PFSK-1 (cell line): ENCODE results near the gene IGFBPL1.

Source experiments
- POLR2AphosphoS5 ChIP-seq: IDR thresholded peaks from 2 replicates; pipeline ENCODE4 v1.6.1; 2012; ENCODE audit warnings: low read depth, mild to moderate bottlenecking, control low read depth, low read length, moderate library complexity
- SIN3A ChIP-seq: IDR thresholded peaks from 2 replicates; pipeline ENCODE4 v1.6.1; 2012; ENCODE audit warnings: mild to moderate bottlenecking, low read length, moderate library complexity, borderline replicate concordance; ENCODE audit not compliant: insufficient read depth
- TF ChIP-seq, protein P1 (sequence below), 2 experiments: IDR thresholded peaks; 2 replicates each; pipeline versions ENCODE4 v1.6.1 to v1.8.0; 2011 to 2012; ENCODE audit warnings: low read depth in 2 of 2, low read length in 2 of 2, control low read depth in 1 of 2, inconsistent platforms in 1 of 2, mild to moderate bottlenecking in 1 of 2, moderate library complexity in 1 of 2; ENCODE audit not compliant: insufficient read depth in 1 of 2

DNA sequence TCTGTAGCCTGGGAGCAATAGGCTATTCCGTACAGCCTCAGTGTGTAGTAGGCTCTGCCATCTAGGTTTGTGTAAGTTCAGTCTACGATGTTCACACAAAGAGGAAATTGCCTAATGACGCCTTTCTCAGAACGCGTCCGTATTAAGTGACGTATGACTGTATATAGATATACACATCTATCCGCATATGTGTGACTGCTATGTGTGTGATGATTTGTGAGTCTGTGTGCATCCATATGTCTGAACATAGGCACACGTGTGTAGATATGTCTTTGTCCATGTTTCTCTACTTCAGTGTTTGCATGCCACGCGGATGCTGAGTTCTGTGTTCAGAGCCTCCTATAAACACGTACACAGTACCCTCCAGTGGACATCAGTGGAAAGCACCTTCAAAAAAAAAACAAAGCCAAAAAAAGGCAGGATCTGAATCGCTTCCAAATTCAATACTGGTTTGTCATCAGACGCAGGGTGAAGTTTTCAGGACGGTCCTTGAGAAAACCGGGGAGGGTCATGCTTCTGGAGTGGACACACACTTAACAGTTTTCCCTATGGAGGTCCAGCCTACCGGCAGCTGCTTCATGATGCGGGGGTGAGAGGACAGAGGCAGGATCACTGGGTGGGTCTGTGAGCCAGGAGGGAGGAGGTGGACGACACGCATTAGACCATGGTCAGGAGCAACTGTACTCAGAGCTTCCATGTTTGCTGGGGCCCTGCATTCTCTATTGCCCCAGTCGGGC is 61.2 kb downstream of the IGFBPL1 start:
- TF ChIP-seq SIN3A = no peak
- TF ChIP-seq, protein P1, sequence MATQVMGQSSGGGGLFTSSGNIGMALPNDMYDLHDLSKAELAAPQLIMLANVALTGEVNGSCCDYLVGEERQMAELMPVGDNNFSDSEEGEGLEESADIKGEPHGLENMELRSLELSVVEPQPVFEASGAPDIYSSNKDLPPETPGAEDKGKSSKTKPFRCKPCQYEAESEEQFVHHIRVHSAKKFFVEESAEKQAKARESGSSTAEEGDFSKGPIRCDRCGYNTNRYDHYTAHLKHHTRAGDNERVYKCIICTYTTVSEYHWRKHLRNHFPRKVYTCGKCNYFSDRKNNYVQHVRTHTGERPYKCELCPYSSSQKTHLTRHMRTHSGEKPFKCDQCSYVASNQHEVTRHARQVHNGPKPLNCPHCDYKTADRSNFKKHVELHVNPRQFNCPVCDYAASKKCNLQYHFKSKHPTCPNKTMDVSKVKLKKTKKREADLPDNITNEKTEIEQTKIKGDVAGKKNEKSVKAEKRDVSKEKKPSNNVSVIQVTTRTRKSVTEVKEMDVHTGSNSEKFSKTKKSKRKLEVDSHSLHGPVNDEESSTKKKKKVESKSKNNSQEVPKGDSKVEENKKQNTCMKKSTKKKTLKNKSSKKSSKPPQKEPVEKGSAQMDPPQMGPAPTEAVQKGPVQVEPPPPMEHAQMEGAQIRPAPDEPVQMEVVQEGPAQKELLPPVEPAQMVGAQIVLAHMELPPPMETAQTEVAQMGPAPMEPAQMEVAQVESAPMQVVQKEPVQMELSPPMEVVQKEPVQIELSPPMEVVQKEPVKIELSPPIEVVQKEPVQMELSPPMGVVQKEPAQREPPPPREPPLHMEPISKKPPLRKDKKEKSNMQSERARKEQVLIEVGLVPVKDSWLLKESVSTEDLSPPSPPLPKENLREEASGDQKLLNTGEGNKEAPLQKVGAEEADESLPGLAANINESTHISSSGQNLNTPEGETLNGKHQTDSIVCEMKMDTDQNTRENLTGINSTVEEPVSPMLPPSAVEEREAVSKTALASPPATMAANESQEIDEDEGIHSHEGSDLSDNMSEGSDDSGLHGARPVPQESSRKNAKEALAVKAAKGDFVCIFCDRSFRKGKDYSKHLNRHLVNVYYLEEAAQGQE (IDR thresholded peaks at IDR 0.05; ENCODE audit: insufficient read depth in 1 of 2, low read depth in 2 of 2, low read length in 2 of 2) = no peak
- TF ChIP-seq POLR2AphosphoS5 = no peak
